Measurements from ENCODE around the gene NCOA7.

DNA sequence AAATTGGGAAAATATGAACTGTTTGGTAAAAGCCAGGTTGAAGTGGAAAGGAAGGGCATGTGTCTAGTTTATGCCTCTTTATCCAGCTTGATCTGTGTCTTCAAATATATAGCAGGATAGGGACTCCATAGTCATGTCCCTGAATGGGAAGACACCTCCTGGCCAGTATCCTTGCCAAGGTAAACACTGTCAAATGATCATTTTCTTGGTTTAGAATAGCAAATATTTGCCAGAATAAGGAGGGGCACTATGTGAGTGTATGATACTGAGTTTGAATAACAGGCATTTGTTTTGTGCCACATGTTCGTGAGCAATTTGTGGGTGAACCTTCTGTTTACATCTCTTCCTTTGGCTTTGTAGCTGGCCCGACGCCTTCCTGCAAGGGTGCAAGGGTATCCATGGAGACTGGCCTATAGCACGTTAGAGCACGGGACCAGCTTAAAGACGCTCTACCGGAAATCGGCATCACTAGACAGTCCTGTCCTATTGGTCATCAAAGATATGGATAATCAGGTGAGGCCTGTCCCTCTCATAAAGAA, 131.6 kb downstream of the NCOA7 start:
- no peak for TF ChIP-seq POLR2AphosphoS5 (IDR thresholded peaks at IDR 0.05; ENCODE audit: low read depth, low read length)
- no peak for TF ChIP-seq RFX5 (IDR thresholded peaks at IDR 0.05; ENCODE audit: low read length)
- no peak for TF ChIP-seq EP300 (IDR thresholded peaks at IDR 0.05; ENCODE audit: borderline replicate concordance in 1 of 2, low read depth in 1 of 2, low read length in 1 of 2)
- TF ChIP-seq FOXM1 (IDR thresholded peaks at IDR 0.05; ENCODE audit: low read depth): no peak
- TF ChIP-seq, protein P1, sequence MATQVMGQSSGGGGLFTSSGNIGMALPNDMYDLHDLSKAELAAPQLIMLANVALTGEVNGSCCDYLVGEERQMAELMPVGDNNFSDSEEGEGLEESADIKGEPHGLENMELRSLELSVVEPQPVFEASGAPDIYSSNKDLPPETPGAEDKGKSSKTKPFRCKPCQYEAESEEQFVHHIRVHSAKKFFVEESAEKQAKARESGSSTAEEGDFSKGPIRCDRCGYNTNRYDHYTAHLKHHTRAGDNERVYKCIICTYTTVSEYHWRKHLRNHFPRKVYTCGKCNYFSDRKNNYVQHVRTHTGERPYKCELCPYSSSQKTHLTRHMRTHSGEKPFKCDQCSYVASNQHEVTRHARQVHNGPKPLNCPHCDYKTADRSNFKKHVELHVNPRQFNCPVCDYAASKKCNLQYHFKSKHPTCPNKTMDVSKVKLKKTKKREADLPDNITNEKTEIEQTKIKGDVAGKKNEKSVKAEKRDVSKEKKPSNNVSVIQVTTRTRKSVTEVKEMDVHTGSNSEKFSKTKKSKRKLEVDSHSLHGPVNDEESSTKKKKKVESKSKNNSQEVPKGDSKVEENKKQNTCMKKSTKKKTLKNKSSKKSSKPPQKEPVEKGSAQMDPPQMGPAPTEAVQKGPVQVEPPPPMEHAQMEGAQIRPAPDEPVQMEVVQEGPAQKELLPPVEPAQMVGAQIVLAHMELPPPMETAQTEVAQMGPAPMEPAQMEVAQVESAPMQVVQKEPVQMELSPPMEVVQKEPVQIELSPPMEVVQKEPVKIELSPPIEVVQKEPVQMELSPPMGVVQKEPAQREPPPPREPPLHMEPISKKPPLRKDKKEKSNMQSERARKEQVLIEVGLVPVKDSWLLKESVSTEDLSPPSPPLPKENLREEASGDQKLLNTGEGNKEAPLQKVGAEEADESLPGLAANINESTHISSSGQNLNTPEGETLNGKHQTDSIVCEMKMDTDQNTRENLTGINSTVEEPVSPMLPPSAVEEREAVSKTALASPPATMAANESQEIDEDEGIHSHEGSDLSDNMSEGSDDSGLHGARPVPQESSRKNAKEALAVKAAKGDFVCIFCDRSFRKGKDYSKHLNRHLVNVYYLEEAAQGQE (IDR thresholded peaks at IDR 0.05; ENCODE audit: low read depth, low read length): no peak
- no peak for TF ChIP-seq GATA2 (CRISPR knock-in tag; IDR thresholded peaks at IDR 0.05)

Measured in SK-N-SH (cell line).